Stimulated activated CD8-positive, alpha-beta memory T cell treated with anti-CD3 and anti-CD28 coated beads, Interleukin-15, amount 100 ng/mL, for 24 hours (primary cell): Measurements from ENCODE around the gene CCDC183.
"Not testable (repeated sequence)": the region's sequence is repeated elsewhere in the genome, so short reads cannot be mapped to it uniquely, and the experiment has no call there.

Experiments used
- DNase-seq: peaks from one replicate; pipeline ENCODE4 v3.0.0-alpha.2; 2020; ENCODE audit warnings: low read depth

The CCDC183 gene

GRCh38 chr9:136785565-136786355 lies 10.4 kb upstream of the CCDC183 start:
- DNase-seq, result not testable (repeated sequence)

- DNase-seq, result no peak
Observed at GRCh38 chr9:136786451-136786850, 9.7 kb upstream of the CCDC183 start.

DNA sequence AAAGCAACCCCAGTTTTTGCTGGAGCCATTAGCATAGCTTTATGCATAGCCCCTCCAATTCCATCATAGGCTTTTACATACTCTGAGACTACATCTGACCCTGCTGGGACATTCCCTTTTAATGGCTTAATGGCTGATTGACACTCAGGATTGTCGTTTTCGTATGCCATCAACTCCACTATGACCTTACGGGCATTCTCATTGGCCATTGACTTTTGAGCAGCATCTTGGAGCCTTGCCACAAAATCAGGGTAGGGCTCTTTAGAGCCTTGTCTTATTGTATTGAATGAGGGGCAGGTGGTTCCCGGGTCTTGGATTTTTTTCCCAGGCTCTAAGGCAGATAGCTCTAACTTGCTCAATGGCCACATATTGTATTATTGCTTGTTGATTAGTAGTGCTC lies 9.2 kb upstream of the CCDC183 start:
- not testable (repeated sequence) for DNase-seq

DNA sequence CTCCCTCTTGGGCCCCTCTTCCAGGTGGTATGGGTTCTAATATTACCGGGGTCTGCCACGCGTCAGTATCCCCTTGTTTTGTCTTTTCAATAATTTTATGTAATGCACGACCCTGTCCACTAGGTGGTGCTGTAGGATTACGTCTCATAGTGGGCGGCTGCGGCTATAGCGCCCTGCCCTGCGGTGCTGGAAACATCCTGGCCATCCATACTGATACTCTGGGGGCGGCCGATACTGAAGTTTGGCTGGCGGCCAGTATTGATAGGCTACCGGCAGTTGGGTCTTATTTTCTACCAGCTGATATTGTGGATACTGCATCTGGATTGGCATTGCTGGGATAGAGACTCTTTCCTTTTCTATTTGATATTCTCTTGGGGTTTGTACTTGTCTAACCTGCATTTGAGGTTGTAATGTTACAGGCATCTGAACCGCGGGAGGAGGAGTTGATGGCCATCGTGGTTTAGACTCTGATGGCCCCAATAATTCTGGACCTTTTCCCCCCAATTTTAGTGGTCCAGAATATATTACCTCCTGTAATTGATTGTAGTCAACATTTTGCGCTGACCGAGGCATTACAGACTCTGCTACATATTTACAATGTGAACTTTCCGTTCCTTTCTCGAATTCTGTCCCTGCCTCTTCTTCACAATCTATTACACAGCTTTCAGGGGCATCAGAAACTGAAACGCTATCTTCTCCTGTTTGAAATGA lies 8.3 kb upstream of the CCDC183 start:
- DNase-seq, result peak; percentile 35

DNA sequence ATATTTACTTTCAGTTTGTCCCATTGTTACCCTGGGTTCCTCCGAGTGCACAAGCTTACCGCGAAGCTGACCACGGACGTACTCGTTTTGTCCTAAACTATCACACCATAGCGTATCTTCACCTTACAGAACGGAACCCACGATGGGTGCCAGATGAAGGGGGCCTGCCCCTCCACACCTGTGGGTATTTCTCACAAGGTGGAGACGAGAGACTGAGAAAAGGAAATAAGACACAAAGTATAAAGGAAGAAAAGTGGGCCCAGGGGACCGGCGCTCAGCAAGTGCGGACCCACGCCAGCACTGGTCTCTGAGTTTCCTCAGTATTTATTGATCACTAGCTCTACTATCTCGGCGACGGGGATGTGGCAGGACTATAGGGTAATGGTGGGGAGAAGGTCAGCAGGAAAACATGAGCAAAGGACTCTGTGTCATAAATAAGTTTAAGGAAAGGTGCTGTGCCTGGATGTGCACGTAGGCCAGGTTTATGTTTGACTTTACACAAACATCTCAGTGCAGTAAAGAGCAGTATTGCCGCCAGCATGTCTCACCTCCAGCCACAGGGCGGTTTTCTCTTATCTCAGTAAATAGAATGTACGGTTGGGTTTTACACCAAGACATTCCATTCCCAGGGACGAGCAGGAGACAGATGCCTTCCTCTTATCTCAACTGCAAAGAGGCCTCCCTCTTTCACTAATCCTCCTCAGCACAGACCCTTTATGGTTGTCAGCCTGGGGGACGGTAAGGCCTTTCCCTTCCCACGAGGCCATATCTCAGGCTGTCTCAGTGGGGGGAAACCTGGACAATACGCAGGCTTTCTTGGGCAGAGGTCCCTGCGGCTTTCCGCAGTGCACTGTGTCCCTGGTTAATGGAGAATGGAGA lies 7.3 kb upstream of the CCDC183 start:
- DNase-seq, result not testable (repeated sequence)

GRCh38 chr9:136789523-136789937 lies 6.6 kb upstream of the CCDC183 start:
- DNase-seq, result no peak

- peak; percentile 98 for DNase-seq
Observed at GRCh38 chr9:136790640-136791515, 5.3 kb upstream of the CCDC183 start, which contains the start of gene TMEM141. TSS of gene TMEM141 (plus strand) at chr9:136791344. CDS start at chr9:136791371, 27 bp downstream.

DNA sequence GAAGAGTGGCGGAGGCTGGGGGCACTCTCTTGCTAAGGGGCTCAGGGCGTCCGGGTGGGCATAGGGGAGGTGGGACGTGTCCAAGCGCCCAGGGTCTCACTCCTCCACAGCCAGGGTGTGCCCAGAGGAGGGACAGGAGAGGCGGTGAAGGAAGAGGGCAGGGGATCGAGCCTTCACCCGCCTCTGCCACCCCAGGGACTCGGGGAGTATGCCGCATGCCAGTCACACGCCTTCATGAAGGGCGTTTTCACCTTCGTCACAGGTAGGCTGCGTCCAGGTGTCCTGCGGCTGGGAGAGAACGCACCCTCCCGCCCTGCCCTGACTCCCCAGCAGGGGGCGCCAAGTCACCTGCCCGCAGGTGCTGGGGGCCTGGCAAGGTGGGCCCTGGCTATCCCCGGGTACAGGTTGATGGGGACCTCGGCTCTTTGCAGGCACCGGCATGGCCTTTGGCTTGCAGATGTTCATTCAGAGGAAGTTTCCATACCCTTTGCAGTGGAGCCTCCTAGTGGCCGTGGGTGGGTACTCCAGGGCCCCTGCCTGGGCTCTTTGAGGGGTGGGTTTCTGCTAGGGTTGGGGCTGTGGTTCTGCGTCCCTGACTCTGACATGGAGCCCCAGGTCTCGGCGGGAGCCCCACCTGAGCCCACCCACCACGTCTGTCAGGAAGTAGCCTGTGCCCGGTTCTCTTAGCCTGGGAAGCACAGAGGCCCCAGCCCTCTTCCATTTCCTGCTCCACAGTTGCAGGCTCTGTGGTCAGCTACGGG lies 4.4 kb upstream of the CCDC183 start:
- DNase-seq, result peak; percentile 28

DNA sequence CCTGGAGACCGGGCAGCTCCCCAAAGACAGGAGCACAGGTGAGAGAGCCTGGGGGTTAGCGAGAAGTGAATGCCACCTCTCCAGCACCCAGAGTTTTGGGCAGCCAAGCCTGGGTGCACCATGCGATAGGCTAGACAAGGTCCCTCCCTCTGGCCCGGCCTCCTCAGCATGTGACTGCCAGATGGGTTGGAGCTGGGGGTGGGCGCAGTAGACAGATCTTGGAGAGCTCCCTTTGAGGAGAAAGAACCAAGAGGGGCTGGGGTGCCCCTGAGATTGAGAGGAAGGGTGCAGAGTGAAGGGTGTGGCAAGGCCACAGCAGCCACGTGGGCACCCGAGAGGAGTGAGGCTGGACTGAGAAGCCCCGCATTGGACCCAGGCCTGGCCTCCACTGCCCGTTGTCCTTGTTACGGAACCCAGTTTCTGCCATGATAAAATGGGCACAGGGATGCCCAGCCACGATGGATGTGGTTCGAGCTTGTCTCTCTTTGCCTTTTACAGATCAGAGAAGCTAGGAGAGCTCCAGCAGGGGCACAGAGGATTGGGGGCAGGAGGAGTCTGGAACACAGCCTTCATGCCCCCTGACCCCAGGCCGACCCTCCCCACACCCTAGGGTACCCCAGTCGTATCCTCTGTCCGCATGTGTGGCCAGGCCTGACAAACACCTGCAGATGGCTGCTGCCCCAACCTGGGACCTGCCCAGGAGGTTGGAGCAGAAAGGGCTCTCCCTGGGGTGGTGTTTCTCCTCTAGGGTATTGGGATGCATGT lies 3.6 kb upstream of the CCDC183 start:
- DNase-seq, result no peak

- no peak for DNase-seq
Observed at GRCh38 chr9:136793086-136793946, 2.8 kb upstream of the CCDC183 start.

- DNase-seq, result no peak
Observed at GRCh38 chr9:136794281-136794999, 1.7 kb upstream of the CCDC183 start.

DNA sequence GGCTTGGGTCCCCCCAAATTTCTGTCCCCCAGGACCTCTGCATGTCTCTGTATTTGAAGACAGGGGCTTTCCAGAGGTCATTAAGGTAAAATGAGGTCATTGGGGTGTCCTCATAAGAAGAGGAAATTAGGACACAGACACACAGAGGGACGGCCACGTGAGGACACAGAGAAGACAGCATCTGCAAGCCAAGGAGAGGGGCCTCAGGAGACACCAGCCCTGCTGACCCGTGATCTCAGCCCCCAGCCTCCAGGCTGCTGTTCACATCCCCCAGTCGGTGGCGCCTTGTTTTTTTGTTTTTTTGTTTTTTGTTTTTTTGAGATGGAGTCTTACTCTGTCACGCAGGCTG lies 1.2 kb upstream of the CCDC183 start:
- DNase-seq, result no peak

DNA sequence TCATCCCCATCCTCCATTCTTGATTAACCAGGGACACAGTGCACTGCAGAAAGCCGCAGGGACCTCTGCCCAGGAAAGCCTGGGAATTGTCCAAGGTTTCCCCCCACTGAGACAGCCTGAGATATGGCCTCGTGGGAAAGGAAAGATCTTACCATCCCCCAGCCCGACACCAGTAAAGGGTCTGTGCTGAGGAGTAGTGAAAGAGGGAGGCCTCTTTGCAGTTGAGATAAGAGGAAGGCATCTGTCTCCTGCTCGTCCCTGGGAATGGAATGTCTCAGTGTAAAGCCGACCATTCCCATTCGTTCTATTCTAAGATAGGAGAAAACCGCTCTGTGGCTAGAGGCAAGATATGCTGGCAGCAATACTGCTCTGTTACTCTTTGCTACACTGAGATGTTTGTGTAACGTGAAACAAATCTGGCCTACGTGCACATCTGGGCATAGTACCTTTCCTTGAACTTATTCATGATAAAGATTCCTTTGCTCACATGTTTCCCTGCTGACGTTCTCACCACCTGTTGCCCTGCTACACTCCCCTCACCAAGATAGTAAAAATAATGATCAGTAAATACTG lies 723 bp downstream of the CCDC183 start:
- DNase-seq, result not testable (repeated sequence)

- DNase-seq, result no peak
Observed at GRCh38 chr9:136798708-136799078, 2.6 kb downstream of the CCDC183 start.

GRCh38 chr9:136799079-136799853 lies 3.1 kb downstream of the CCDC183 start:
- no peak for DNase-seq

DNA sequence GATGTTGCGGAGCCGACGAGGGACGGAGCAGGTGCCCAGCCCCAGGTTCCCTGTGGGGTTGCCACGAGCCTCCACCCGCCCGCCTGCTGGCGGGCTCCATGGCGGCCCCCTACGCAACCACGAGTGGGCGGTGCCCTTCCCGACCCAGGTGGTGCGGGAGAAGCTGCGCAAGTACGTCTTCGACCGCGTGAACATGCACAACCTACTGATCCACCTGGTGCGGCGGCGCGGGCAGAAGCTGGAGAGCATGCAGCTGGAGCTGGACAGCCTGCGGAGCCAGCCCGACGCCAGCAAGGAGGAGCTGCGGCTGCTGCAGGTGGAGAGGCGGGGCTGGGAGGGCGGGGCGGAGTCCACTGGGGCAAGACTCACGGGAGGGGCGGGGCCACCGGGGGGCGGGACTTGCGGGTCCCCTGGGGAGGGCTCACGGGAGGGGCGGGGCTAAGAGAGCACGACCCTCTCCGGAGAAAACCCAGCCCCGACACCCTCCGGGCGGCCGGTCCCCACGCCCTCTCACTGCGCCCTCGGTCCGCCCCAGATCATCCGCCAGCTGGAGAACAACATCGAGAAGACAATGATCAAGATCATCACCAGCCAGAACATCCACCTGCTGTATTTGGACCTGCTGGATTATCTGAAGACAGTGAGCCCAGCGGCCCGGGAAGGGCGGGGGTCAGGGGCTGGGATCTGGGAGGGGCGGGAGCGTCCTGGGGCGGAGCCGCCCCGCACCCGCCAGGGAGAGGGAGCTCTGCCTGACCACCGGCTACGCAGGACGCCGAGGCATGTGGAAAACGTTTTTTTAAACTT lies 3.9 kb downstream of the CCDC183 start:
- peak; percentile 74 for DNase-seq
